ENCODE results near the gene HOTAIR.

HOTAIR gene

GRCh38 chr12:53988541-53989226 is 13.9 kb upstream of the HOTAIR start:
- TF ChIP-seq, protein P1, sequence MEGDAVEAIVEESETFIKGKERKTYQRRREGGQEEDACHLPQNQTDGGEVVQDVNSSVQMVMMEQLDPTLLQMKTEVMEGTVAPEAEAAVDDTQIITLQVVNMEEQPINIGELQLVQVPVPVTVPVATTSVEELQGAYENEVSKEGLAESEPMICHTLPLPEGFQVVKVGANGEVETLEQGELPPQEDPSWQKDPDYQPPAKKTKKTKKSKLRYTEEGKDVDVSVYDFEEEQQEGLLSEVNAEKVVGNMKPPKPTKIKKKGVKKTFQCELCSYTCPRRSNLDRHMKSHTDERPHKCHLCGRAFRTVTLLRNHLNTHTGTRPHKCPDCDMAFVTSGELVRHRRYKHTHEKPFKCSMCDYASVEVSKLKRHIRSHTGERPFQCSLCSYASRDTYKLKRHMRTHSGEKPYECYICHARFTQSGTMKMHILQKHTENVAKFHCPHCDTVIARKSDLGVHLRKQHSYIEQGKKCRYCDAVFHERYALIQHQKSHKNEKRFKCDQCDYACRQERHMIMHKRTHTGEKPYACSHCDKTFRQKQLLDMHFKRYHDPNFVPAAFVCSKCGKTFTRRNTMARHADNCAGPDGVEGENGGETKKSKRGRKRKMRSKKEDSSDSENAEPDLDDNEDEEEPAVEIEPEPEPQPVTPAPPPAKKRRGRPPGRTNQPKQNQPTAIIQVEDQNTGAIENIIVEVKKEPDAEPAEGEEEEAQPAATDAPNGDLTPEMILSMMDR (conservative IDR thresholded peaks at IDR 0.05; ENCODE audit: low read depth), result no peak
- ChIA-PET CTCF (interaction anchor here (0.6 to 1.5 kb wide), 5 partner anchors 11 to 213 kb away, joined by 3 to 9 read pairs (median 3); partner anchors contain the start of gene HOXC9), POLR2A (ENCODE audit: low non-redundant PET) (no interaction called here)
- DNase-seq (ENCODE audit: low spot score), result no peak
- H3K27ac ChIP-seq, result no peak overlapping the region

GRCh38 chr12:53987787-53988230 is 13.1 kb upstream of the HOTAIR start:
- TF ChIP-seq, protein P1 (conservative IDR thresholded peaks at IDR 0.05; ENCODE audit: low read depth), result no peak
- ChIA-PET CTCF (interaction anchor here (0.6 to 3.7 kb wide), 8 partner anchors 12 to 241 kb away, joined by 3 to 25 read pairs (median 6); partner anchors contain the start of gene HOXC9), POLR2A (ENCODE audit: low non-redundant PET) (no interaction called here)
- no peak for DNase-seq (ENCODE audit: low spot score)
- H3K27ac ChIP-seq, result no peak overlapping the region

DNA sequence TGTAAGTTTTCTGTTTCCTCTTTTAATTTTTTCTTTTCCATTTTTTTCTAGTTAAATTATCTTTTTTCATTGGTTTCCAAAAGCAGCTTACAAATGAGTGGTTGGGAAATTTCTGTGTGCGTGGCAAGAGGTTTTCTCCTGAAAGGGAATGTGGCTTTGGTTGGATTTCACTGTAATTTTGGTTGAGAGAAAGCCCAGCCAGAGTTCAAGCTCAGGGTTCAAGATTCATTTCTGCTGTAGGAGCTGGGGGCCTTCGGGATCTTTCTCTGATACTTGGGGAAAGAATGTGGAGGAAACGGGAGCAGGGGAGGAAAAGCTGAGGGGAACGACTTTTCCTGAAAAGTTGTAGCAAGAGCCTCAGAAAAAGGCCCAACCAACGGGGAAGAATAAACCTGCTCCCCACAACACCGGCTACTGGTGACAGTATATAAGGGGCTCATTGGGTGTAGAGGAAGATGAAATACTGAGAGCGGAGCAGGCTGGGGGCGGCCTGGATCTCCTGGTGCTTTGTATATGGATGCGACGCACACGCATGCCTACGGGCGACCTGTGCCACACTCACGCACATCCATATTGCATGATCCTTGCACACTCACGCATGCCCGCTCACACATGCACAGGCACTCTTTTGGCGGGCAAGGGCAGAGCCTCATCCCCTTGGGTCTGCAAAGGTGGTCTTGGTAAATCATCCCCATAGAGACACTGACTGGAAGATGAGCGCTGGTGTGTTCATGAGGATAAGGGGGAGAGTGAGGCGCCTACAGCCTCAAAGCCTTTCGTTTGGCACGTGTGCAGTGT is 12.1 kb upstream of the HOTAIR start:
- CTCF ChIA-PET, result interaction anchor here (0.6 to 3.7 kb wide), 7 partner anchors 19 to 220 kb away, joined by 3 to 25 read pairs (median 5); partner anchors contain the start of gene HOXC8
- TF ChIP-seq, protein P1 (conservative IDR thresholded peaks at IDR 0.05; ENCODE audit: low read depth), result no peak
- POLR2A ChIA-PET (ENCODE audit: low non-redundant PET), result no interaction called here
- H3K27ac ChIP-seq, result no peak overlapping the region
- no peak for DNase-seq (ENCODE audit: low spot score)

- TF ChIP-seq, protein P1 (conservative IDR thresholded peaks at IDR 0.05; ENCODE audit: low read depth), result no peak
- ChIA-PET POLR2A (ENCODE audit: low non-redundant PET) (interaction anchor here (0.5 to 0.6 kb wide), 2 partner anchors 9 to 367 kb away, joined by 3 read pairs; no protein-coding TSS in a partner anchor), CTCF (interaction anchor here (0.6 to 3.7 kb wide), 14 partner anchors 14 to 1898 kb away, joined by 3 to 25 read pairs (median 6); partner anchors contain the start of genes HOXC8 and HOXC9)
- DNase-seq (ENCODE audit: low spot score), result no peak
- no peak overlapping the region for H3K27ac ChIP-seq
Measured at GRCh38 chr12:53985994-53986685, 11.4 kb upstream of the HOTAIR start.

DNA sequence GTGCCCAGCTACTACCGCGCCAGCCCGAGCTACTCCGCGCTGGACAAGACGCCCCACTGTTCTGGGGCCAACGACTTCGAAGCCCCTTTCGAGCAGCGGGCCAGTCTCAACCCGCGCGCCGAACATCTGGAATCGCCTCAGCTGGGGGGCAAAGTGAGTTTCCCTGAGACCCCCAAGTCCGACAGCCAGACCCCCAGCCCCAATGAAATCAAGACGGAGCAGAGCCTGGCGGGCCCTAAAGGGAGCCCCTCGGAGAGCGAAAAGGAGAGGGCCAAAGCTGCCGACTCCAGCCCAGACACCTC is 10.9 kb upstream of the HOTAIR start:
- H3K27ac ChIP-seq, result no peak overlapping the region
- no peak for DNase-seq (ENCODE audit: low spot score)
- ChIA-PET CTCF (interaction anchor here (0.5 to 3.7 kb wide), 17 partner anchors 15 to 1898 kb away, joined by 3 to 25 read pairs (median 6); partner anchors contain the start of genes HOXC5 and HOXC9), POLR2A (ENCODE audit: low non-redundant PET) (interaction anchor here (0.5 to 0.6 kb wide), 2 partner anchors 9 to 367 kb away, joined by 3 read pairs; no protein-coding TSS in a partner anchor)
- TF ChIP-seq, protein P1 (conservative IDR thresholded peaks at IDR 0.05; ENCODE audit: low read depth), result no peak
